SK-N-SH treated with all-trans-retinoic acid at 6 μM for 48 hours (cell line): ENCODE measurements around the gene FAM185A.

Experiments used
- ARNTL ChIP-seq: fragments of 450-650 bp; formaldehyde crosslinking; IDR thresholded peaks from 2 replicates; pipeline ENCODE4 v1.5.0; 2020; ENCODE audit warnings: low read depth, mild to moderate bottlenecking, moderate library complexity, borderline replicate concordance
- BACH2 ChIP-seq: fragments of 250-450 bp; sonication (Bioruptor Pico); IDR thresholded peaks from 2 replicates; pipeline ENCODE4 v1.9.0; 2021; ENCODE audit warnings: mild to moderate bottlenecking, borderline replicate concordance
- OSR1 ChIP-seq: fragments of 250-450 bp; sonication (Bioruptor Pico); IDR thresholded peaks from 2 replicates; pipeline ENCODE4 v1.8.0; 2022; ENCODE audit warnings: moderate library complexity, mild to moderate bottlenecking, inconsistent platforms
- RARB ChIP-seq: fragments of 250-450 bp; sonication (Bioruptor Pico); IDR thresholded peaks from 2 replicates; pipeline ENCODE4 v1.8.0; 2021; ENCODE audit warnings: mild to moderate bottlenecking, moderate library complexity
- SNAI2 ChIP-seq: fragments of 250-450 bp; sonication (Bioruptor Pico); IDR thresholded peaks from 2 replicates; pipeline ENCODE4 v1.5.0; 2020; ENCODE audit warnings: mild to moderate bottlenecking, moderate library complexity
- ZFP30 ChIP-seq: fragments of 450-650 bp; formaldehyde crosslinking; IDR thresholded peaks from 2 replicates; pipeline ENCODE4 v1.5.0; 2022; ENCODE audit warnings: mild to moderate bottlenecking, moderate library complexity
- ZNF8 ChIP-seq: fragments of 450-650 bp; formaldehyde crosslinking; IDR thresholded peaks from 2 replicates; pipeline ENCODE4 v1.5.0; 2020; ENCODE audit warnings: mild to moderate bottlenecking, moderate library complexity
- TF ChIP-seq, protein P1 (sequence below): fragments of 250-450 bp; sonication (Bioruptor Pico); IDR thresholded peaks from 2 replicates; pipeline ENCODE4 v1.5.1; 2021; ENCODE audit warnings: mild to moderate bottlenecking, moderate library complexity
- TF ChIP-seq, protein P2 (sequence below): fragments of 250-450 bp; sonication (Bioruptor Pico); IDR thresholded peaks from 2 replicates; pipeline ENCODE4 v1.8.0; 2020; ENCODE audit warnings: mild to moderate bottlenecking, moderate library complexity, borderline replicate concordance
- TF ChIP-seq, protein P3 (sequence below): fragments of 250-450 bp; sonication (Bioruptor Pico); IDR thresholded peaks from 2 replicates; pipeline ENCODE4 v1.5.1; 2020; ENCODE audit warnings: low read depth, mild to moderate bottlenecking, moderate library complexity
- TF ChIP-seq, protein P4 (sequence below): fragments of 250-450 bp; sonication (Bioruptor Pico); IDR thresholded peaks from 2 replicates; pipeline ENCODE4 v1.8.0; 2021; ENCODE audit warnings: low read depth, mild to moderate bottlenecking, moderate library complexity, borderline replicate concordance

DNA sequence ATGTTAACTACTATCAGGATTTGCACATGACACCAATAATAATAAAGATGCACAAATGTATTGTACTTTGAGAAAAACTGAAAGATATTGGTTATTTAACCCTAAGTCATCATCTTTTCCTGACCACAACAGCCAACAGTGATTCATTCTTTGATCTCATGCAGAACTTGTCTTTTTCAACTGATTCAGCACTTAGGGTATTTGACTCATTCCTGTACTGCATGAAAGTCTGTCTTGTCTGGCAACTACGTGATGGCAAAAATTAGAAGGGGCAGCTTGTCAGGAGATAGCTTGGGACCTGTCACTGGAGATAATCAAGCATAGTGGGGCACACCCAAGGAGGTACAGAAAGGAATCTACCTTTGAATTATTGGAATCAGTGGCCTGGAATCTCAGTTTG is 86.2 kb downstream of the FAM185A start:
- TF ChIP-seq BACH2 (CRISPR knock-in tag) (no peak), ZNF8 (CRISPR knock-in tag) (peak; percentile 82; the same call in 1 of the 2 replicates), SNAI2 (CRISPR knock-in tag) (no peak), OSR1 (CRISPR knock-in tag) (no peak), ZFP30 (no peak), RARB (no peak), ARNTL (CRISPR knock-in tag) (no peak)
- TF ChIP-seq, protein P1, sequence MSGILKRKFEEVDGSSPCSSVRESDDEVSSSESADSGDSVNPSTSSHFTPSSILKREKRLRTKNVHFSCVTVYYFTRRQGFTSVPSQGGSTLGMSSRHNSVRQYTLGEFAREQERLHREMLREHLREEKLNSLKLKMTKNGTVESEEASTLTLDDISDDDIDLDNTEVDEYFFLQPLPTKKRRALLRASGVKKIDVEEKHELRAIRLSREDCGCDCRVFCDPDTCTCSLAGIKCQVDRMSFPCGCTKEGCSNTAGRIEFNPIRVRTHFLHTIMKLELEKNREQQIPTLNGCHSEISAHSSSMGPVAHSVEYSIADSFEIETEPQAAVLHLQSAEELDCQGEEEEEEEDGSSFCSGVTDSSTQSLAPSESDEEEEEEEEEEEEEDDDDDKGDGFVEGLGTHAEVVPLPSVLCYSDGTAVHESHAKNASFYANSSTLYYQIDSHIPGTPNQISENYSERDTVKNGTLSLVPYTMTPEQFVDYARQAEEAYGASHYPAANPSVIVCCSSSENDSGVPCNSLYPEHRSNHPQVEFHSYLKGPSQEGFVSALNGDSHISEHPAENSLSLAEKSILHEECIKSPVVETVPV (CRISPR knock-in tag), result no peak
- TF ChIP-seq, protein P2, sequence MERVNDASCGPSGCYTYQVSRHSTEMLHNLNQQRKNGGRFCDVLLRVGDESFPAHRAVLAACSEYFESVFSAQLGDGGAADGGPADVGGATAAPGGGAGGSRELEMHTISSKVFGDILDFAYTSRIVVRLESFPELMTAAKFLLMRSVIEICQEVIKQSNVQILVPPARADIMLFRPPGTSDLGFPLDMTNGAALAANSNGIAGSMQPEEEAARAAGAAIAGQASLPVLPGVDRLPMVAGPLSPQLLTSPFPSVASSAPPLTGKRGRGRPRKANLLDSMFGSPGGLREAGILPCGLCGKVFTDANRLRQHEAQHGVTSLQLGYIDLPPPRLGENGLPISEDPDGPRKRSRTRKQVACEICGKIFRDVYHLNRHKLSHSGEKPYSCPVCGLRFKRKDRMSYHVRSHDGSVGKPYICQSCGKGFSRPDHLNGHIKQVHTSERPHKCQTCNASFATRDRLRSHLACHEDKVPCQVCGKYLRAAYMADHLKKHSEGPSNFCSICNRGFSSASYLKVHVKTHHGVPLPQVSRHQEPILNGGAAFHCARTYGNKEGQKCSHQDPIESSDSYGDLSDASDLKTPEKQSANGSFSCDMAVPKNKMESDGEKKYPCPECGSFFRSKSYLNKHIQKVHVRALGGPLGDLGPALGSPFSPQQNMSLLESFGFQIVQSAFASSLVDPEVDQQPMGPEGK (CRISPR knock-in tag), result 0 out of 2 replicates have a peak, but pooled peaks have one; percentile 17
- TF ChIP-seq, protein P3, sequence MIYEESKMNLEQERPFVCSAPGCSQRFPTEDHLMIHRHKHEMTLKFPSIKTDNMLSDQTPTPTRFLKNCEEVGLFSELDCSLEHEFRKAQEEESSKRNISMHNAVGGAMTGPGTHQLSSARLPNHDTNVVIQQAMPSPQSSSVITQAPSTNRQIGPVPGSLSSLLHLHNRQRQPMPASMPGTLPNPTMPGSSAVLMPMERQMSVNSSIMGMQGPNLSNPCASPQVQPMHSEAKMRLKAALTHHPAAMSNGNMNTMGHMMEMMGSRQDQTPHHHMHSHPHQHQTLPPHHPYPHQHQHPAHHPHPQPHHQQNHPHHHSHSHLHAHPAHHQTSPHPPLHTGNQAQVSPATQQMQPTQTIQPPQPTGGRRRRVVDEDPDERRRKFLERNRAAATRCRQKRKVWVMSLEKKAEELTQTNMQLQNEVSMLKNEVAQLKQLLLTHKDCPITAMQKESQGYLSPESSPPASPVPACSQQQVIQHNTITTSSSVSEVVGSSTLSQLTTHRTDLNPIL (CRISPR knock-in tag), result no peak
- TF ChIP-seq, protein P4, sequence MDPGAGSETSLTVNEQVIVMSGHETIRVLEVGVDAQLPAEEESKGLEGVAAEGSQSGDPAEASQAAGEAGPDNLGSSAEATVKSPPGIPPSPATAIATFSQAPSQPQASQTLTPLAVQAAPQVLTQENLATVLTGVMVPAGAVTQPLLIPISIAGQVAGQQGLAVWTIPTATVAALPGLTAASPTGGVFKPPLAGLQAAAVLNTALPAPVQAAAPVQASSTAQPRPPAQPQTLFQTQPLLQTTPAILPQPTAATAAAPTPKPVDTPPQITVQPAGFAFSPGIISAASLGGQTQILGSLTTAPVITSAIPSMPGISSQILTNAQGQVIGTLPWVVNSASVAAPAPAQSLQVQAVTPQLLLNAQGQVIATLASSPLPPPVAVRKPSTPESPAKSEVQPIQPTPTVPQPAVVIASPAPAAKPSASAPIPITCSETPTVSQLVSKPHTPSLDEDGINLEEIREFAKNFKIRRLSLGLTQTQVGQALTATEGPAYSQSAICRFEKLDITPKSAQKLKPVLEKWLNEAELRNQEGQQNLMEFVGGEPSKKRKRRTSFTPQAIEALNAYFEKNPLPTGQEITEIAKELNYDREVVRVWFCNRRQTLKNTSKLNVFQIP (CRISPR knock-in tag), result no peak
